Measurements from ENCODE around the gene STK32B. TPM values are rescaled to one million over a fixed set of nuclear protein-coding genes. Genes with fewer than 3 reads are reported as not detected.

STK32B gene
- total and polyA plus RNA-seq, 2 donors (not counting 3 experiments of a cell fraction or from before 2014, with no cell fraction given), result 5.6 to 7.8 TPM

GRCh38 chr4:5479518-5480060 lies 428.3 kb downstream of the STK32B start:
- Histone ChIP-seq H3K4me1 (ENCODE audit: control insufficient read depth, extremely low read depth, insufficient read depth, low read length) (no peaks in the 10 kb centered on the region), H2AFZ (ENCODE audit: low read depth, low read length) (no peak overlapping the region), H3K36me3 (ENCODE audit: control insufficient read depth in 2 of 2, extremely low read depth in 1 of 2, insufficient read depth in 2 of 2, low read length in 2 of 2) (no peaks in the 10 kb centered on the region), H3K79me2 (ENCODE audit: control insufficient read depth, insufficient read depth, low read length) (no peaks in the 10 kb centered on the region), H3K27me3 (ENCODE audit: control insufficient read depth in 2 of 2, insufficient read depth in 2 of 2, low read length in 2 of 2) (no peaks in the 10 kb centered on the region), H3K9me1 (replicated peaks; ENCODE audit: control insufficient read depth, extremely low read depth, insufficient read depth, low read length) (no peaks in the 10 kb centered on the region), H4K20me1 (replicated peaks; ENCODE audit: control insufficient read depth, extremely low read depth, insufficient read depth, low read length) (no peaks in the 10 kb centered on the region), H3K4me2 (ENCODE audit: insufficient read depth, low read length) (no peak overlapping the region), H3K9ac (replicated peaks; ENCODE audit: extremely low read depth, insufficient read depth, low read length) (no peak overlapping the region), H3K27ac (ENCODE audit: insufficient read depth, low read depth, low read length) (no peak overlapping the region), H3K9me3 (replicated peaks; ENCODE audit: control insufficient read depth, insufficient read depth, low read length) (no peaks in the 10 kb centered on the region), H3K4me3 (replicated peaks in 1 of 3; ENCODE audit: insufficient read depth in 1 of 3, low read depth in 1 of 3, low read length in 3 of 3) (no peak overlapping the region)
- ChIA-PET POLR2A (no interaction called here), CTCF (no interaction called here)
- BruUV-seq (replicated peaks), result no TSS peak
- dilution Hi-C loops (cut with MboI; ENCODE audit: extremely low pct_ligation_motif_present, low sequenced_read_pairs), result no loop called here
- intact Hi-C loops (cut with micrococcal nuclease), result no loop called here
- FAIRE-seq, result no peak
- TF ChIP-seq JUN (IDR thresholded peaks at IDR 0.05; ENCODE audit: borderline replicate concordance, insufficient read depth, insufficient read length, low read depth) (no peak), EZH2 (IDR thresholded peaks at IDR 0.05; ENCODE audit: borderline replicate concordance, low read depth, low read length, severe bottlenecking) (no peak), FOS (IDR thresholded peaks at IDR 0.05; ENCODE audit: borderline replicate concordance, insufficient read depth, low read length) (no peak), MAX (IDR thresholded peaks at IDR 0.05; ENCODE audit: insufficient read depth, insufficient read length) (no peak), MYC (IDR thresholded peaks at IDR 0.05; ENCODE audit: low read depth, low read length) (no peak), POLR2AphosphoS5 (IDR thresholded peaks at IDR 0.05; ENCODE audit: insufficient read depth, low read depth, low read length) (no peak), POLR2A (IDR thresholded peaks at IDR 0.05; ENCODE audit: low read depth, low read length) (no peak), CTCF (IDR thresholded peaks at IDR 0.05; ENCODE audit: extremely low read depth in 1 of 2, insufficient read depth in 1 of 2, low read depth in 1 of 2, low read length in 2 of 2) (no peak), GATA2 (IDR thresholded peaks at IDR 0.05; ENCODE audit: insufficient read depth, insufficient read length, low read depth, low read length) (no peak)
- no peak for DNase-seq (ENCODE audit: low read depth, low spot score)

Measured in endothelial cell of umbilical vein (primary cell).